Activated naive CD8-positive, alpha-beta T cell treated with anti-CD3 and anti-CD28 coated beads, Interleukin-2, amount 50 U/mL, for 24 hours (primary cell): ENCODE data around the gene NYNRIN.
"Not testable (repeated sequence)": the region's sequence is repeated elsewhere in the genome, so short reads cannot be mapped to it uniquely, and the experiment has no call there.

Experiments
- ATAC-seq: fragments of 150-1000 bp; cut with Tn5 transposase; one replicate; pipeline ENCODE4 v1.10.0; 2021
- DNase-seq: peaks from one replicate; pipeline ENCODE4 v3.0.0; 2021
- H3K27ac Mint-ChIP-seq: one replicate; pipeline ENCODE4 v1.8.0; 2021; ENCODE audit warnings: mild to moderate bottlenecking, mixed read lengths
- H3K27me3 Mint-ChIP-seq: one replicate; pipeline ENCODE4 v1.8.0; 2021; ENCODE audit warnings: mixed read lengths
- H3K36me3 Mint-ChIP-seq: one replicate; pipeline ENCODE4 v1.8.0; 2021; ENCODE audit warnings: low read depth, mixed read lengths
- H3K4me1 Mint-ChIP-seq: one replicate; pipeline ENCODE4 v1.8.0; 2021; ENCODE audit warnings: mixed read lengths
- H3K4me3 Mint-ChIP-seq: one replicate; pipeline ENCODE4 v1.8.0; 2021; ENCODE audit warnings: mild to moderate bottlenecking, moderate library complexity, mixed read lengths
- H3K9me3 Mint-ChIP-seq: one replicate; pipeline ENCODE4 v1.8.0; 2021; ENCODE audit warnings: mixed read lengths

The NYNRIN gene

GRCh38 chr14:24398653-24399446 is at the start of gene NYNRIN:
NYNRIN (plus strand) TSS chr14:24399003; CDS start chr14:24399247, 244 bp downstream.
- H3K36me3 Mint-ChIP-seq: no peaks in the 10 kb centered on the region
- peak; percentile 58 for ATAC-seq

DNA sequence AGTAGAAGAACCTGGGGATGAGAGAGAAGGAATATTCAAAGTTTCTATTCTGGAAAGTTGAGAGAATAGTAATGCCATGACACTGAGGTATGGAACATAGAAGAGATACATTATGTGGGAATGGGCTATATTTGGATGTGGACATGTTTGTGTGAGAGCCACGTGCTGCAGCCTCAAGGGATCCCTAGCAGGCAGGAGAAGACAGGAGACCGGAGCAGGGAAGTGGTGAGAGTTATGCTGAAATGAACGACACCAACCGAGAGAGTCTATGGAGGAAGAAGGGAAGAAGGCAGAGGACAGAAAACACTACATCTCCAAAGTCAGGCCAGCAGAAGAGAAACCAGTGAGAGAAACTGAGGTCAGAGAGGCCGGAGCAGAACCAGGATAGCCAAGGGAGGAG is 49.1 kb upstream of the NYNRIN start:
- no peaks in the 10 kb centered on the region for H3K36me3 Mint-ChIP-seq
- DNase-seq (no peak), ATAC-seq (no peak)
- no peaks in the 10 kb centered on the region for H3K9me3 Mint-ChIP-seq
- peaks cover 3% of the 10 kb centered on the region for H3K4me1 Mint-ChIP-seq
- H3K4me3 Mint-ChIP-seq: no peak overlapping the region
- peaks cover 56% of the 10 kb centered on the region for H3K27me3 Mint-ChIP-seq
- H3K27ac Mint-ChIP-seq: no peak overlapping the region

More at GRCh38 chr14:24398653-24399446, at the start of gene NYNRIN:
- H3K4me3 Mint-ChIP-seq: peak within 1 kb of the TSS; percentile 35
- peaks cover 4% of the 10 kb centered on the region for H3K4me1 Mint-ChIP-seq
- H3K27ac Mint-ChIP-seq: no peak within 1 kb of the TSS
- H3K9me3 Mint-ChIP-seq: no peaks in the 10 kb centered on the region
- H3K27me3 Mint-ChIP-seq: peaks cover 9% of the 10 kb centered on the region
- DNase-seq: peak; percentile 46

DNA sequence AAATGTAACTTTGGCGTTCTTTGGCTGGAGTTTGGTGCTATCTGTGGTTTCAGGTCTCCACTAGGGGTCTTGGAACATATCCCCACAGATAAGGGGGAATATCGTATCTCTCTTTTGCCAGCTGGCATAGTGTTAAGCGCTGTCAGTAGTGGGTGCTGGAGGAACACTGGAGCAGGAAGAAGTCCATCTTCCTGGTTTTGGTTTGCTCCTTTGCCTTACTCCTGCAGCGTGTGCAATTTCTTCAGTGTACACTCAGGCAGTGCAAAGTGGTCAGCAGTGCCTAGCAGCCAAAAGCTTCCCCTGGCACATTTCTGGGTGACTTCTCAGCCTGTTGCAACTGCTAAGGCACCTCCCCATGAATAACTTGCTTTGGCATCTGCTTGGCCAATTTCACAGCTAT is 47.3 kb upstream of the NYNRIN start:
- Mint-ChIP-seq H3K36me3 (no peaks in the 10 kb centered on the region), H3K27ac (no peak overlapping the region), H3K9me3 (no peaks in the 10 kb centered on the region), H3K27me3 (peaks cover 53% of the 10 kb centered on the region), H3K4me1 (peaks cover 3% of the 10 kb centered on the region), H3K4me3 (no peak overlapping the region)
- no peak for DNase-seq
- ATAC-seq: no peak

DNA sequence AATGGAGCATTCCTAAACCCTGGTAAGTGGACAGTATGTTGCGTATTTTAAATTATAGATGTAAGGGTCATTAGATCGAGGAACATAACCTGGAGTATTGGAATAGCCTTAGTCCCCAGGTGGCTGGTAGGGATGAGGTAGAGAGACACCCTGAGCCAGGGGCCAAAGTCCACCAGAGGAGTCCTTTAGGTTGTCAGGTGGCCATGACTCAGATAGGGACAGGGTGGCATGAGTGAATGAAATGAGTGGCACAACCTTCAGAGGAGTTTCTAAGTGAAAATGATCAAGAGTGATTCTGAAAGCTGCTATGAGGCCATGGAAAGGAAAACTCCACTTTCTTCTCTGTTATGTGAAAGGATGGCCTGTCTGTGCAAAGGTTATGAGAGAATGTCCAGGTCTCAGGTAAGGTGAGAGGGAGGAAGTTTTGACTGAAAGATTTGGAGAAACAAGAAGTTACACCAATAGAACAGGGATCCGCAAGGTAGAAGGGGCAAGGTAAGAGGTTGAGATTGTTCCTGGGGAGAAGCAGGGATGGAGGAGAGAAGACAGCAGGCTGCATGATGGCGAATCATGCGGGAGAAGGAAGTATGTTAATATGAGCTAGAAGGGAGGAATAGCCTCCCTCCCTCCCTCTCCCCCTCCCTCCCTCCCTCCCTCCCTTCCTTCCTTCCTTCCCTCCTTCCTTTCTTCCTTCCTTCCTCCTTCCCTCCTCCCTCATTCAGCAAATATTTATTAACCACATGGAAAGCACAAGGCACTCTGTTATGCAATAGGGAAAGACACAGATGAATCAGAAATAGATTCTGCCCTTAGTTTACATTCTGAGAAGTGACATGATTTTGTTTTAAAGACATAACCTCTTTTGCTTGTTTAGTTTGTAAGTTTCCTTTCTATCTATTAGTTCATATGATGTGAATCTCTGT is 45.0 kb upstream of the NYNRIN start:
- no peak overlapping the region for H3K27ac Mint-ChIP-seq
- H3K36me3 Mint-ChIP-seq: no peaks in the 10 kb centered on the region
- peaks cover 3% of the 10 kb centered on the region for H3K4me1 Mint-ChIP-seq
- peaks cover 46% of the 10 kb centered on the region for H3K27me3 Mint-ChIP-seq
- no peak overlapping the region for H3K4me3 Mint-ChIP-seq
- ATAC-seq: peak; percentile 46
- no peak for DNase-seq
- no peaks in the 10 kb centered on the region for H3K9me3 Mint-ChIP-seq

DNA sequence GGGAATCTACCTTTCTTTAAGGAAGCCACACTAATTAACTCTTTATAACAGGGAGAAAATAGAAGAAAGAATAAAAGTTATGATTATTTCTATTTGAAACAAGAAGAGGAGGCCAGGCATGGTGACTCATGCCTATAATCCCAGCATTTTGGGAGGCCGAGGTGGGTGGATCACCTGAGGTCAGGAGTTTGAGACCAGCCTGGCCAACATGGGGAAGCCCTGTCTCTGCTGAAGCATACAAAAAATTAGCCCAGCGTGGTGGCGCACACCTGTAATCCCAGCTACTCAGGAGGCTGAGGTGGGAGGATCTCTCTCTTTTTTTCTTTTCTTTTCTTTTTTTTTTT is 44.3 kb upstream of the NYNRIN start:
- DNase-seq, H3K36me3 Mint-ChIP-seq, H3K27ac Mint-ChIP-seq, H3K4me1 Mint-ChIP-seq, H3K9me3 Mint-ChIP-seq, H3K4me3 Mint-ChIP-seq, ATAC-seq: not testable (repeated sequence)
- H3K27me3 Mint-ChIP-seq: peaks cover 41% of the 10 kb centered on the region

- Mint-ChIP-seq H3K9me3 (no peaks in the 10 kb centered on the region), H3K27me3 (peaks cover 41% of the 10 kb centered on the region), H3K36me3 (no peaks in the 10 kb centered on the region), H3K4me3 (no peak overlapping the region), H3K4me1 (peaks cover 3% of the 10 kb centered on the region), H3K27ac (no peak overlapping the region)
- no peak for ATAC-seq
- DNase-seq: no peak
Measured at GRCh38 chr14:24355009-24355408, 43.8 kb upstream of the NYNRIN start.

DNA sequence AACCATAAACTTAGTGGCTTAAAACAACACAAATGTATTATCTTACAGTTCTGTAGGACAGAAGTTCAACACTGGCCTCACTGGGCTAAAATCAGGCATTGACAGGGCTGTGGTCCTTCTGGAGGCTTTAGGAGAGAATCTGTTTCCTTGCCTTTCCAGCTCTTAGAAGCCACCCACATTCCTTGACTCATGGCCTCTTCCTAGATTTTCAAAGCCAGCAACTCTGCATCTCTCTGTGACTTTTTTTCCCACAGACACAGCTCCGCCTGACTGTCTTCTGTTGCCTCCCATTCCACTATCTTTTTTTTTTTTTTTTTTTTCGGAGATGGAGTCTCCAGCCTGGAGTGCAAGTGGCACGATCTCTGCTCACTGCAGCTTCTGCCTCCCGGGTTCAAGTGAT is 42.6 kb upstream of the NYNRIN start:
- ATAC-seq: no peak

DNA sequence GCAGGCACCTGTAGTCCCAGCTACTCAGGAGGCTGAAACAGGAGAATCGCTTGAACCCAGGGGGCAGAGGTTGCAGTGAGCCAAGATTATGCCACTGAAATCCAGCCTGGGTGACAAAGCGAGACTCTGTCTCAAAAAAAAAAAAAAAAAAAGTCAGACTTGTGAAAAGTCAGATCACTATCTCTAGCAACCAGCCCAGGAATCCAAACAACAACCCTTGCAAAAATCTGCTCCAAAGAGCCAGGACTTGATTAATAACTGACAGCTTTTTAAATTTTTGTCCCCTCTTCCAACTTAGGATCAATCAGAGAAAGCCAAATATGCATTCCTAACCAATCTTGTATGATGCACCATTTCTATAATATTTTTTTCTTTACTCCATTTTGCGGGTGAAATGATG is 38.5 kb upstream of the NYNRIN start:
- DNase-seq (no peak), ATAC-seq (no peak)
- peaks cover 4% of the 10 kb centered on the region for H3K4me1 Mint-ChIP-seq
- no peak overlapping the region for H3K4me3 Mint-ChIP-seq
- H3K36me3 Mint-ChIP-seq: no peaks in the 10 kb centered on the region
- H3K27ac Mint-ChIP-seq: no peak overlapping the region
- peaks cover 19% of the 10 kb centered on the region for H3K27me3 Mint-ChIP-seq
- no peaks in the 10 kb centered on the region for H3K9me3 Mint-ChIP-seq

More for the DNA sequence above, 42.6 kb upstream of the NYNRIN start:
- Mint-ChIP-seq H3K4me3 (no peak overlapping the region), H3K27me3 (peaks cover 30% of the 10 kb centered on the region), H3K9me3 (no peaks in the 10 kb centered on the region), H3K4me1 (peaks cover 3% of the 10 kb centered on the region), H3K36me3 (no peaks in the 10 kb centered on the region), H3K27ac (no peak overlapping the region)
- DNase-seq: no peak

DNA sequence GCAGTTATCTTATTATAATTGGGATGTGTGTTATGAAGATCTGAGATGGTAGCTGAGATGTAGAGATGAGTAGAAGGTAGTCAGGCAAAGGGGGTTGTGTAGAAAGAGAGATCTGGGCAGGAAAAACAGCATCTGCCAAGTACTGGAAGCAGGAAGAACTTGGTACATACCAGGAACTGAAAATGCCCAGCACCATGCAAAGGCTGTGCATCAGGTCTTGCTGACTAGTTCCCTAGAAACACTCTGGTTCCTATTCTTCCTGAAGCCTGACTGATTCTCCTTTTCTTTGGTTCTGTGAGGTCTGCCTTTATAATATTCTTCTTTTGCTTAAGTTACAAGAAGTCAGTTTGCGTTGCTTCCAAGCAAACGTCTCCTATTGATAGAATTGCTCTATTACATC is 37.5 kb upstream of the NYNRIN start:
- no peak overlapping the region for H3K27ac Mint-ChIP-seq
- ATAC-seq: no peak
- H3K9me3 Mint-ChIP-seq: no peaks in the 10 kb centered on the region
- DNase-seq: no peak
- peaks cover 26% of the 10 kb centered on the region for H3K27me3 Mint-ChIP-seq
- no peak overlapping the region for H3K4me3 Mint-ChIP-seq
- H3K4me1 Mint-ChIP-seq: peaks cover 14% of the 10 kb centered on the region
- no peaks in the 10 kb centered on the region for H3K36me3 Mint-ChIP-seq

DNA sequence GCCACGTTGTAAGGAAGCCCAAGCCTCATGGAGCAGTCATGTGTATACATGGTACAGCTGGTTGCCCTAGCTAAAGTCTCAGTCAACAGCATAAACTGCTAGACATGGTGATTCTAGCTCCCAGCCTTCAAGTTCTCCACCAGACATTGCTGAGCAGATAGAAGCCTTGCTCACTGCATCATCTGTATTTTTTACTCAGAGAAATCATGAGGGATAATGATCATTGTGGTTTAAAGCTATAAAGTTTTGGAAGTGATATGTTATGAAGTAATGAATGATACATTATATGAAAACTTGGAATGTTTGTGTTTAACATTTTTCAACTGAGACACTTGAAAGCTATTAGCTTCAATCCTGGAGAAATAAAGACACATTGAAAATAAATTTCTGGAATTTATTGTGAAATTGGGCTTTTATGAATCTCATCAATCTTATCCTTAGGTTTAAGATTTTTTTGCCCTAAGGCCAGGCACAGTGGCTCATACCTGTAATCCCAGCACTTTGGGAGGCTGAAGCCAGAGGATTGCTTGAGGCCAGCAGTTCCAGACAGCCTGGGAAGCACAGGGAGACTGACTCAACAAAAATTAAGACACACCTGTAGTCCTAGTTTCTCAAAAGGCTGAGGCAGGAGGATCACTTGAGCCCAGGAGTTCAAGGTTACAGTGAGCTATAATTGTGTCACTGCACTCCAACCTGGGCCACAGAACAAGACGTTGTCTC is 36.4 kb upstream of the NYNRIN start:
- DNase-seq (no peak), ATAC-seq (no peak)
- Mint-ChIP-seq H3K4me1 (peaks cover 20% of the 10 kb centered on the region), H3K27me3 (peaks cover 29% of the 10 kb centered on the region), H3K4me3 (no peak overlapping the region), H3K27ac (no peak overlapping the region), H3K36me3 (no peaks in the 10 kb centered on the region), H3K9me3 (no peaks in the 10 kb centered on the region)

- Mint-ChIP-seq H3K4me1 (peaks cover 28% of the 10 kb centered on the region), H3K4me3 (no peak overlapping the region), H3K27ac (no peak overlapping the region), H3K27me3 (peaks cover 34% of the 10 kb centered on the region), H3K36me3 (no peaks in the 10 kb centered on the region), H3K9me3 (no peaks in the 10 kb centered on the region)
- ATAC-seq (no peak), DNase-seq (no peak)
Measured at GRCh38 chr14:24363401-24363800, 35.4 kb upstream of the NYNRIN start.

DNA sequence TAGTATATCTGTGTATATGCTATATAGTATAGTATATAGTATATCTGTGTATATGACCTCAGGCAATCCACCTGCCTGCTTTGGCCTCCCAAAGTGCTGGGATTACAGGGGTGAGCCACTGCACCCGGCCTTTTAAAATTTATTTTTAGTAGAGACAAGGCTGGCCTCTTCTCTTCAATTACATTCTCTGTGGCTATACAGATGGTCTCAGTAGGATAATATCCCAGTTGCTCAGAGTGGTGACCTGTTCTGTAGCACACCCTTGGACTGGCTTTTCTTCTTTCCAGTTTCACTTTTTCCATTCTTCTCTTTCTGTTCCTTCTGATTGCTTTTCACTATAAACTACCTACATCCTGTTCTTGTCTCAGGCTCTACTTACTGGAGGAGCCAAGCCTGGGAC is 34.0 kb upstream of the NYNRIN start:
- no peak for ATAC-seq
- Mint-ChIP-seq H3K4me1 (peaks cover 31% of the 10 kb centered on the region), H3K9me3 (no peaks in the 10 kb centered on the region), H3K4me3 (no peak overlapping the region), H3K27ac (no peak overlapping the region), H3K27me3 (peaks cover 36% of the 10 kb centered on the region), H3K36me3 (no peaks in the 10 kb centered on the region)
- no peak for DNase-seq

DNA sequence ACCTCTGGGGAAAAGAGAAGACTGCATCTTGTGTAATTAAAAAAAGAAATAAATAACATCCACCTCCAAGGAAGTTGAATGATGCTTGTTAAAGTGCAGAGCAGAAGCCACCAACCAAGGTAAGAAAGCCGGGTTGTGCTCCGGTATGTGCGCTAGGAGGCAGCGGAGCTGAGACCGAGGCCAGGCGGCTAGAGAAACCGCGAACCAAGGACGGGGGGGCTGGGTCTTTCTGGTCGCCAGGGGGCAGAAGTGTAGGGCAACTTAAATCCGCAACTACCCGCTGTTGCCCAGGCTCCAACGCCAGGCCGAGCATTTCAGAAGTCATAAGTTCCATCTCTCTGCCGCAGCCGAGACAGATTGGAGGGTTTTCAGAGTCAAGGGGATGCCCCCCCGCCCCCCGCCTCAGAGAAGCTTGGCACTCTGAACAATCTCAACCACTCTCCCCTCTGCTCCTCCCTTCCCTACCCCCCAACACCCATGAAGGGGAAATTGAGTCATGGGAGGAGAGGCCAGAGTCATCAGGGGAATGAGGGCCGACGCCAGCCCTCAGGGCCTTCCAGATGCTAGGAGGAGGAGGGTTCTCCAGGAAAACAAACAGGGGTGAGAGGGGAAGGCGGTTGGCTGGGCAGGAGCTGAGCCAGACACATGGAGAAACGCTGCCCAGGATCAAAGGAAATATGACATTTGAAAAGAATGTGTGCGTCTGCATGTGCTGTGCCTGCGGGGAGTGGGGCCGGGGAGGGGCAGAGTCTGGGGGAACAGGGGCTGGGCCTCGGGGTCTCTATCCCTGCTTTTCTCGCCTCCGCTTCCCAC is 33.0 kb upstream of the NYNRIN start:
- Mint-ChIP-seq H3K4me1 (peaks cover 31% of the 10 kb centered on the region), H3K27ac (peak overlapping the region; percentile 87), H3K36me3 (no peaks in the 10 kb centered on the region), H3K27me3 (peaks cover 34% of the 10 kb centered on the region), H3K9me3 (no peaks in the 10 kb centered on the region), H3K4me3 (peak overlapping the region; percentile 79)
- peak; percentile 82 for ATAC-seq
- peak; percentile 84 for DNase-seq

GRCh38 chr14:24366413-24366720 is 32.4 kb upstream of the NYNRIN start:
- Mint-ChIP-seq H3K4me3 (peak overlapping the region; percentile 79), H3K36me3 (no peaks in the 10 kb centered on the region), H3K27me3 (peaks cover 31% of the 10 kb centered on the region), H3K4me1 (peaks cover 31% of the 10 kb centered on the region), H3K9me3 (no peaks in the 10 kb centered on the region), H3K27ac (no peak overlapping the region)
- DNase-seq (no peak), ATAC-seq (no peak)
